NCI-H2029 treated with DMSO at 0.1 percent for 48 hours (cell line): ENCODE measurements around the gene SIAH3.
"Not testable (repeated sequence)": the region's sequence is repeated elsewhere in the genome, so short reads cannot be mapped to it uniquely, and the experiment has no call there.

ENCODE experiments used
- DNase-seq: peaks from one replicate; lab custom pipeline; 2025; lab: John Stamatoyannopoulos, UW

Gene SIAH3

GRCh38 chr13:45851171-45851921 is at the start of gene SIAH3:
TSS of gene SIAH3 (minus strand) at chr13:45851753. CDS start at chr13:45851629, 124 bp downstream.
- DNase-seq: no peak

GRCh38 chr13:45899406-45899805 is 47.9 kb upstream of the SIAH3 start:
- DNase-seq: peak; percentile 27

- DNase-seq: no peak
Measured at GRCh38 chr13:45897562-45897961, 46.0 kb upstream of the SIAH3 start.

- no peak for DNase-seq
Measured at GRCh38 chr13:45896285-45896684, 44.7 kb upstream of the SIAH3 start.

GRCh38 chr13:45895881-45896280 is 44.3 kb upstream of the SIAH3 start:
- DNase-seq: no peak

- no peak for DNase-seq
Measured at GRCh38 chr13:45892513-45892912, 41.0 kb upstream of the SIAH3 start.

- no peak for DNase-seq
Measured at GRCh38 chr13:45889590-45890243, 38.2 kb upstream of the SIAH3 start.

GRCh38 chr13:45886466-45886865 is 34.9 kb upstream of the SIAH3 start:
- DNase-seq: no peak

GRCh38 chr13:45885194-45885593 is 33.6 kb upstream of the SIAH3 start:
- no peak for DNase-seq

- DNase-seq: no peak
Measured at GRCh38 chr13:45882626-45883025, 31.1 kb upstream of the SIAH3 start.

GRCh38 chr13:45881353-45881752 is 29.8 kb upstream of the SIAH3 start:
- DNase-seq: no peak

- no peak for DNase-seq
Measured at GRCh38 chr13:45880242-45880641, 28.7 kb upstream of the SIAH3 start.

GRCh38 chr13:45879666-45880065 is 28.1 kb upstream of the SIAH3 start:
- DNase-seq: no peak

- DNase-seq: no peak
Measured at GRCh38 chr13:45878966-45879365, 27.4 kb upstream of the SIAH3 start.

- no peak for DNase-seq
Measured at GRCh38 chr13:45876781-45877180, 25.2 kb upstream of the SIAH3 start.

GRCh38 chr13:45875951-45876350 is 24.4 kb upstream of the SIAH3 start:
- no peak for DNase-seq

GRCh38 chr13:45873491-45874325 is 22.2 kb upstream of the SIAH3 start:
- DNase-seq: no peak

- DNase-seq: no peak
Measured at GRCh38 chr13:45872566-45872965, 21.0 kb upstream of the SIAH3 start.

GRCh38 chr13:45871201-45871600 is 19.6 kb upstream of the SIAH3 start:
- DNase-seq: not testable (repeated sequence)

- no peak for DNase-seq
Measured at GRCh38 chr13:45870232-45870631, 18.7 kb upstream of the SIAH3 start.

GRCh38 chr13:45865414-45865813 is 13.9 kb upstream of the SIAH3 start:
- DNase-seq: no peak

GRCh38 chr13:45863709-45864590 is 12.4 kb upstream of the SIAH3 start:
- DNase-seq: no peak
